ENCODE results near the gene SLC44A4.
A peak's percentile ranks its signal among the peaks of the same experiment; 100 is the strongest.

SLC44A4 gene

GRCh38 chr6:31892821-31893220 lies 14.0 kb upstream of the SLC44A4 start:
- DNase-seq (ENCODE audit: extremely low spot score) = no peak
- CTCF ChIA-PET = no interaction called here
- TF ChIP-seq SUZ12 (IDR thresholded peaks at IDR 0.05) (no peak), ELF4 (IDR thresholded peaks at IDR 0.05) (no peak), TARDBP (IDR thresholded peaks at IDR 0.05) (no peak), FOXM1 (IDR thresholded peaks at IDR 0.05; ENCODE audit: borderline replicate concordance) (no peak)
- POLR2A ChIA-PET = no interaction called here

GRCh38 chr6:31889331-31889972 lies 10.7 kb upstream of the SLC44A4 start:
- TF ChIP-seq PKNOX1 (IDR thresholded peaks at IDR 0.05) (no peak), L3MBTL2 (conservative IDR thresholded peaks at IDR 0.05) (no peak), SUZ12 (IDR thresholded peaks at IDR 0.05) (no peak), FOXK2 (IDR thresholded peaks at IDR 0.05) (no peak), ELF4 (IDR thresholded peaks at IDR 0.05) (no peak), BHLHE40 (IDR thresholded peaks at IDR 0.05; ENCODE audit: borderline replicate concordance) (no peak), LEF1 (IDR thresholded peaks at IDR 0.05; ENCODE audit: borderline replicate concordance) (no peak), TARDBP (IDR thresholded peaks at IDR 0.05) (no peak), ZNF384 (IDR thresholded peaks at IDR 0.05) (no peak), ARNT (IDR thresholded peaks at IDR 0.05) (no peak), HDGF (IDR thresholded peaks at IDR 0.05; ENCODE audit: borderline replicate concordance) (no peak), NFRKB (IDR thresholded peaks at IDR 0.05) (no peak), CTBP1 (IDR thresholded peaks at IDR 0.05; ENCODE audit: borderline replicate concordance) (no peak), SP1 (IDR thresholded peaks at IDR 0.05) (no peak), FOXA1 (IDR thresholded peaks at IDR 0.05) (no peak), FOXM1 (IDR thresholded peaks at IDR 0.05; ENCODE audit: borderline replicate concordance) (no peak)

GRCh38 chr6:31888276-31889258 lies 9.8 kb upstream of the SLC44A4 start:
- ChIA-PET CTCF (interaction anchor here (1.3 to 1.6 kb wide), 2 partner anchors 10 to 64 kb away, joined by 3 to 4 read pairs; no protein-coding TSS in a partner anchor), POLR2A (interaction anchor here (1.7 kb wide), 1 partner anchor 9 kb away, joined by 6 read pairs; the partner anchor contains the start of gene EHMT2)
- DNase-seq (ENCODE audit: extremely low spot score) = peak; percentile 50
- TF ChIP-seq L3MBTL2 (conservative IDR thresholded peaks at IDR 0.05) = no peak
- TF ChIP-seq PKNOX1 (IDR thresholded peaks at IDR 0.05) = no peak
- TF ChIP-seq BHLHE40 (IDR thresholded peaks at IDR 0.05; ENCODE audit: borderline replicate concordance) = no peak
- no peak for TF ChIP-seq CTBP1 (IDR thresholded peaks at IDR 0.05; ENCODE audit: borderline replicate concordance)
- no peak for TF ChIP-seq NFRKB (IDR thresholded peaks at IDR 0.05)
- TF ChIP-seq FOXM1 (IDR thresholded peaks at IDR 0.05; ENCODE audit: borderline replicate concordance) = no peak
- TF ChIP-seq TARDBP (IDR thresholded peaks at IDR 0.05) = no peak

More at GRCh38 chr6:31889331-31889972, 10.7 kb upstream of the SLC44A4 start:
- ChIA-PET POLR2A (interaction anchor here (0.7 to 1.2 kb wide), 3 partner anchors 26 to 45 kb away, joined by 3 to 4 read pairs (median 3); partner anchors contain the start of gene NEU1), CTCF (interaction anchor here (1.0 to 1.8 kb wide), 4 partner anchors 9 to 63 kb away, joined by 3 to 4 read pairs (median 3); no protein-coding TSS in a partner anchor)
- DNase-seq (ENCODE audit: extremely low spot score) = no peak

- ChIA-PET POLR2A (interaction anchor here (1.4 to 1.7 kb wide), 2 partner anchors 10 to 54 kb away, joined by 3 to 6 read pairs; partner anchors contain the start of gene EHMT2), CTCF (interaction anchor here (0.7 kb wide), 1 partner anchor 159 kb away, joined by 3 read pairs; no protein-coding TSS in a partner anchor)
- no peak for TF ChIP-seq SP1 (IDR thresholded peaks at IDR 0.05)
- TF ChIP-seq NFRKB (IDR thresholded peaks at IDR 0.05) = no peak
- TF ChIP-seq L3MBTL2 (conservative IDR thresholded peaks at IDR 0.05) = no peak
- DNase-seq (ENCODE audit: extremely low spot score) = no peak
Observed at GRCh38 chr6:31887173-31888007, 8.6 kb upstream of the SLC44A4 start.

- POLR2A ChIA-PET = interaction anchor here (1.4 to 1.7 kb wide), 2 partner anchors 11 to 53 kb away, joined by 3 to 6 read pairs; partner anchors contain the start of gene EHMT2
Observed at GRCh38 chr6:31886541-31886991, 7.8 kb upstream of the SLC44A4 start.

More at GRCh38 chr6:31886541-31886991, 7.8 kb upstream of the SLC44A4 start:
- no peak for DNase-seq (ENCODE audit: extremely low spot score)
- no peak for TF ChIP-seq TARDBP (IDR thresholded peaks at IDR 0.05)
- TF ChIP-seq HDGF (IDR thresholded peaks at IDR 0.05; ENCODE audit: borderline replicate concordance) = no peak
- no peak for TF ChIP-seq FOXM1 (IDR thresholded peaks at IDR 0.05; ENCODE audit: borderline replicate concordance)
- no peak for TF ChIP-seq LEF1 (IDR thresholded peaks at IDR 0.05; ENCODE audit: borderline replicate concordance)
- TF ChIP-seq SUZ12 (IDR thresholded peaks at IDR 0.05) = no peak
- TF ChIP-seq ZNF384 (IDR thresholded peaks at IDR 0.05) = no peak
- CTCF ChIA-PET = interaction anchor here (0.7 kb wide), 1 partner anchor 159 kb away, joined by 3 read pairs; no protein-coding TSS in a partner anchor

All from HEK293T (cell line).